Hepatocyte (in vitro differentiated cells): ENCODE results near the gene IL11RA. TPM values are rescaled to one million over a fixed set of nuclear protein-coding genes. Genes with fewer than 3 reads are reported as not detected.

Experiments used
- DNase-seq: peaks from one replicate; pipeline ENCODE4 v3.0.0-alpha.2; 2016; ENCODE audit warnings: low spot score
- H2AFZ ChIP-seq: fragments of 200-600 bp; sonication (generic); 2 replicates; pipeline ENCODE4 v1.6.0; 2016; ENCODE audit warnings: antibody characterized with exemption, mild to moderate bottlenecking
- H3K27ac ChIP-seq: fragments of 200-600 bp; sonication (generic); 2 replicates; pipeline ENCODE4 v1.5.1; 2016; ENCODE audit warnings: mild to moderate bottlenecking
- H3K27me3 ChIP-seq: fragments of 200-600 bp; sonication (generic); 2 replicates; pipeline ENCODE4 v1.6.1; 2016
- H3K36me3 ChIP-seq: fragments of 200-600 bp; sonication (generic); replicated peaks from 2 replicates; pipeline ENCODE4 v1.5.1; 2016; ENCODE audit warnings: low read depth; ENCODE audit not compliant: insufficient read depth
- H3K4me1 ChIP-seq: fragments of 200-600 bp; sonication (generic); 2 replicates; pipeline ENCODE4 v1.5.1; 2016; ENCODE audit warnings: mild to moderate bottlenecking, moderate library complexity; ENCODE audit not compliant: insufficient read depth
- H3K4me2 ChIP-seq: fragments of 200-600 bp; sonication (generic); 2 replicates; pipeline ENCODE4 v1.6.0; 2016
- H3K4me3 ChIP-seq: fragments of 200-600 bp; sonication (generic); 2 replicates; pipeline ENCODE4 v1.5.1; 2016; ENCODE audit warnings: mild to moderate bottlenecking
- H3K79me2 ChIP-seq: fragments of 200-600 bp; sonication (generic); 2 replicates; pipeline ENCODE4 v1.6.0; 2017; ENCODE audit warnings: mild to moderate bottlenecking
- H3K9me2 ChIP-seq: fragments of 200-600 bp; sonication (generic); replicated peaks from 2 replicates; pipeline ENCODE4 v1.6.0; 2017; ENCODE audit warnings: mild to moderate bottlenecking; ENCODE audit not compliant: insufficient read depth
- H3K9me3 ChIP-seq: fragments of 200-600 bp; sonication (generic); 2 replicates; pipeline ENCODE4 v1.5.1; 2016; ENCODE audit warnings: low read depth, mild to moderate bottlenecking
- H4K20me1 ChIP-seq: fragments of 200-600 bp; sonication (generic); 2 replicates; pipeline ENCODE4 v1.6.0; 2016; ENCODE audit warnings: mild to moderate bottlenecking; ENCODE audit not compliant: insufficient read depth, poor library complexity, severe bottlenecking
- CTCF ChIP-seq: fragments of 200-600 bp; sonication (generic); IDR thresholded peaks from 2 replicates; pipeline ENCODE4 v1.5.1; 2016; ENCODE audit warnings: antibody characterized with exemption, mild to moderate bottlenecking; ENCODE audit not compliant: poor library complexity
- EZH2 ChIP-seq: fragments of 200-600 bp; sonication (generic); IDR thresholded peaks from 2 replicates; pipeline ENCODE4 v1.6.1; 2016; ENCODE audit warnings: antibody characterized with exemption, mild to moderate bottlenecking, borderline replicate concordance
- EZH2phosphoT487 ChIP-seq: fragments of 200-600 bp; sonication (generic); IDR thresholded peaks from one replicate; pipeline ENCODE4 v1.6.1; 2018; ENCODE audit warnings: antibody characterized with exemption, mild to moderate bottlenecking, low read depth, moderate library complexity; ENCODE audit not compliant: unreplicated experiment, severe bottlenecking
- WGBS: methylation state at CpG from one replicate; pipeline ENCODE4 v1.1.6; 2016; ENCODE audit warnings: low lambda C conversion rate; ENCODE audit errors: missing lambda C conversion rate; 5-methylcytosine and 5-hydroxymethylcytosine counted together
- polyA plus RNA-seq: library from polyadenylated mRNA; unstranded; fragments of >200 nt; fragmentation: Nextera tagmentation; extraction: Ambion mirVana; gene quantifications from 2 replicates; pipeline ENCODE4 v1.2.1, GENCODE V29; 2016
- total RNA-seq: library from RNA; depleted of rRNA; stranded (reverse); fragments of >200 nt; gene quantifications from 2 replicates; pipeline ENCODE4 v1.2.3, GENCODE V29; 2014

Gene IL11RA
- total and polyA plus RNA-seq, 2 experiments from 2014 or later: 74.6 to 97.2 TPM

DNA sequence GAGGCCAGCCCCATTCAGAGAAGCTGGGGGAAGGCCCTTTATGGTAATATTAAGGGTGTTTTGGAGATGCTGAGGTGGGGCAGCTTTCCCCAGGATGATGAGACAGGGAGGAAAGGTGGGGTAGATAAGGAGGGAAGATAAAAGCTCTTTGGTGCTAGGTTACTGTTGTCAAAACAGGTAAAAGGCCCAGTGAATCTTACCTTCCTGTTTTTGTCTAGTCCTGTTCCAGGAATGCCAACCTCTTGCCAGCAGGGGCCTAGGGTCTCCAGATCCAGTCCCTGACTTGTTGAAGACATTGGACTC lies 11.3 kb downstream of the IL11RA start:
- Histone ChIP-seq H3K36me3 (no peaks in the 10 kb centered on the region), H3K4me1 (peaks cover 15% of the 10 kb centered on the region), H3K27ac (no peak overlapping the region), H3K4me2 (no peak overlapping the region), H3K9me3 (no peaks in the 10 kb centered on the region), H4K20me1 (no peaks in the 10 kb centered on the region), H3K27me3 (no peaks in the 10 kb centered on the region), H2AFZ (no peak overlapping the region), H3K9me2 (no peaks in the 10 kb centered on the region), H3K4me3 (no peak overlapping the region), H3K79me2 (peaks cover 15% of the 10 kb centered on the region)
- no peak for DNase-seq
- TF ChIP-seq EZH2: no peak
- TF ChIP-seq CTCF: no peak
- TF ChIP-seq EZH2phosphoT487: no peak

- H3K4me2 ChIP-seq: peak overlapping the region; percentile 85
- TF ChIP-seq EZH2phosphoT487: no peak
- no peak for TF ChIP-seq EZH2
- peak; percentile 73 for TF ChIP-seq CTCF
- no peaks in the 10 kb centered on the region for H3K27me3 ChIP-seq
- H3K4me3 ChIP-seq: peak overlapping the region; percentile 76
- no peaks in the 10 kb centered on the region for H3K36me3 ChIP-seq
- H3K4me1 ChIP-seq: peaks cover 15% of the 10 kb centered on the region
- H4K20me1 ChIP-seq: no peaks in the 10 kb centered on the region
- H2AFZ ChIP-seq: peak overlapping the region; percentile 74
- H3K9me2 ChIP-seq: no peaks in the 10 kb centered on the region
- H3K27ac ChIP-seq: peak overlapping the region; percentile 99
- 11% methylated on average over 16 of the region's 18 CpGs for WGBS
- peaks cover 15% of the 10 kb centered on the region for H3K79me2 ChIP-seq
- DNase-seq: peak; percentile 87
- H3K9me3 ChIP-seq: no peaks in the 10 kb centered on the region
Measured at GRCh38 chr9:34664281-34665066, 12.5 kb downstream of the IL11RA start.

- Histone ChIP-seq H3K27ac (peak overlapping the region; percentile 99), H3K4me1 (peaks cover 15% of the 10 kb centered on the region), H3K79me2 (peaks cover 15% of the 10 kb centered on the region), H3K9me3 (no peaks in the 10 kb centered on the region), H3K4me2 (peak overlapping the region; percentile 85), H3K36me3 (no peaks in the 10 kb centered on the region), H4K20me1 (no peaks in the 10 kb centered on the region), H2AFZ (peak overlapping the region; percentile 74), H3K9me2 (no peaks in the 10 kb centered on the region), H3K4me3 (peak overlapping the region; percentile 76), H3K27me3 (no peaks in the 10 kb centered on the region)
- TF ChIP-seq EZH2phosphoT487 (no peak), CTCF (no peak), EZH2 (no peak)
- WGBS: 1% methylated on average over 24 of the region's 26 CpGs
- DNase-seq: no peak
Measured at GRCh38 chr9:34665067-34665380, 13.0 kb downstream of the IL11RA start.
